ENCODE results near the gene C11orf97.

The C11orf97 gene

DNA sequence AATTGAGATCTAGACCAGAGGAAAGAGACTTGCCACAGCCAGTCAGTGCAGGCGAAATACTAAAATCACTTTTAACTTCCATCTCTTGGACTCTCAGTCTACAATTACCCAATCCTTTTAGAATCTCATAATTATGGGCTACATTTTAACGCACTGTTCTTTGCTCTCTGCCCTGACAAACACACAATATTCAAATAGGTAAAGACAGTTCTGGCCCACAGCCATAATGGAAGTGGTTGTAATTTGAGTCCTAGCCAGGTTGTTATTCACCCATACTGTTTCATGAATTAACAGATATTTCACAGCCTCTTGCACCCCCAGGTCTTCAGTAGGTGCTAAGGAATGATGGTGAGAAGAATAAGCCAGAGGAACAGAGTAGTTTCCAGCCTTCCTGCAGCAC is 830 bp downstream of the C11orf97 start:
- no peak overlapping the region for H3K4me3 ChIP-seq (ENCODE audit: low read depth, low read length)
- TF ChIP-seq, protein P1, sequence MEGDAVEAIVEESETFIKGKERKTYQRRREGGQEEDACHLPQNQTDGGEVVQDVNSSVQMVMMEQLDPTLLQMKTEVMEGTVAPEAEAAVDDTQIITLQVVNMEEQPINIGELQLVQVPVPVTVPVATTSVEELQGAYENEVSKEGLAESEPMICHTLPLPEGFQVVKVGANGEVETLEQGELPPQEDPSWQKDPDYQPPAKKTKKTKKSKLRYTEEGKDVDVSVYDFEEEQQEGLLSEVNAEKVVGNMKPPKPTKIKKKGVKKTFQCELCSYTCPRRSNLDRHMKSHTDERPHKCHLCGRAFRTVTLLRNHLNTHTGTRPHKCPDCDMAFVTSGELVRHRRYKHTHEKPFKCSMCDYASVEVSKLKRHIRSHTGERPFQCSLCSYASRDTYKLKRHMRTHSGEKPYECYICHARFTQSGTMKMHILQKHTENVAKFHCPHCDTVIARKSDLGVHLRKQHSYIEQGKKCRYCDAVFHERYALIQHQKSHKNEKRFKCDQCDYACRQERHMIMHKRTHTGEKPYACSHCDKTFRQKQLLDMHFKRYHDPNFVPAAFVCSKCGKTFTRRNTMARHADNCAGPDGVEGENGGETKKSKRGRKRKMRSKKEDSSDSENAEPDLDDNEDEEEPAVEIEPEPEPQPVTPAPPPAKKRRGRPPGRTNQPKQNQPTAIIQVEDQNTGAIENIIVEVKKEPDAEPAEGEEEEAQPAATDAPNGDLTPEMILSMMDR (IDR thresholded peaks at IDR 0.05; ENCODE audit: low read depth, low read length), result no peak

DNA sequence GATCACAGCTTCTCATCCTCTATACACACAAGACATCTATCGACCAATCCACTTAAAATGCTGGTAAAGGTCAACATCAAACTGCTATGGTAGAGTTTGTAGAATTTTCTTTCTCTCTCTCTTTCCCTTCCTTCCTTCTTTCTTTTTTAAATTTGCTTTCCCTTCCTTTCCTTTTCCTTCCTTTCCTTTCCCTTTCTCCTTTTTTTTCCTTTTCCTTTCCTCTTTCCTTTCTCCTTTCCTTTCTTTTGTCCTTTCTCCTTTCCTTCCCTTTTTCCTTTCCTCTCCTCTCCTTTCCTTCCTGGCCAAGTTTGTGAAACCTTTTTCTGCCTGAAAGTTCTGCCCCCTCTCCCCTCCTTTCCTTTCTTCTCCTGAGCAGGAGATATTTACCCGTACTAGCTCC is 3.1 kb downstream of the C11orf97 start:
- H3K4me3 ChIP-seq (ENCODE audit: low read depth, low read length), result no peak overlapping the region
- TF ChIP-seq, protein P1 (IDR thresholded peaks at IDR 0.05; ENCODE audit: low read depth, low read length), result no peak

DNA sequence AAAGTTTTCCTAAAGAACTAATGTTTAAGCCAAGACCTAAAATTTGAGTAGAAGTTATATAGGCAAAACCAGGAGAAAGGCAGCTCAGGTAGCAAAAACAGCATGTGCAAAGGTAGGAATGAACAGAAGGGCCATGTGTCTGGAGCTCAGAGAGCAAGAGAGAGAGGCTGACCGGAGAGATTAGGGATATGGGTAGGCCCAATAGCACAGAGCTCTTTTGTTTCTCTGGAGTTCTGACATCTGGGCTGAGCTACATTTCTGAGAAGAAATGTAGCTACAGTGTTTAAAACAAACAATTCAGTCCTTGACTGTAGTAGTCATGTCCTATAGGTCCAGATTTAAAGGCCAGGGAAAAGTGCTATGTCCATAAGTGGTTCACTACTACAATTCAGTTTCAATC is 4.5 kb downstream of the C11orf97 start:
- no peak overlapping the region for H3K4me3 ChIP-seq (ENCODE audit: low read depth, low read length)
- TF ChIP-seq, protein P1 (IDR thresholded peaks at IDR 0.05; ENCODE audit: low read depth, low read length), result no peak

DNA sequence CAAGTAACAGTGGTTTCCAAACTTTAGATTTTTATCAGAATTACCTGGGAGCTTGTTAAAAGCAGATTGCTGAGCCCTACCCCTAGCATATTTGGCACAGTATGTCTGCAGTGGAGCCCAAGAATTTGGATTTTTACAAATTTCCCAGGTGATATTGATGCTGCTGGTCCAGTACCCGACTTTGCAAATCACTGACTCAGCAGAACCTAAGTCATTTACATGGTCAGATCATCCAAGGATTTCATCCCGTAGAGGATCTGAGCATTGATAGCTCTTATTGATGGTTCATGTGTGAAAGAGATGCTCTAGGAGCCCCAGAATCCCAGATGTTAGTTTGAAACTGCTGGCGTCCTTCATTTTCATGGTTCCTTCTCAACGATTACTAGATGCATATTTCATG is 6.0 kb downstream of the C11orf97 start:
- TF ChIP-seq, protein P1 (IDR thresholded peaks at IDR 0.05; ENCODE audit: low read depth, low read length), result no peak
- H3K4me3 ChIP-seq (ENCODE audit: low read depth, low read length), result no peak overlapping the region

DNA sequence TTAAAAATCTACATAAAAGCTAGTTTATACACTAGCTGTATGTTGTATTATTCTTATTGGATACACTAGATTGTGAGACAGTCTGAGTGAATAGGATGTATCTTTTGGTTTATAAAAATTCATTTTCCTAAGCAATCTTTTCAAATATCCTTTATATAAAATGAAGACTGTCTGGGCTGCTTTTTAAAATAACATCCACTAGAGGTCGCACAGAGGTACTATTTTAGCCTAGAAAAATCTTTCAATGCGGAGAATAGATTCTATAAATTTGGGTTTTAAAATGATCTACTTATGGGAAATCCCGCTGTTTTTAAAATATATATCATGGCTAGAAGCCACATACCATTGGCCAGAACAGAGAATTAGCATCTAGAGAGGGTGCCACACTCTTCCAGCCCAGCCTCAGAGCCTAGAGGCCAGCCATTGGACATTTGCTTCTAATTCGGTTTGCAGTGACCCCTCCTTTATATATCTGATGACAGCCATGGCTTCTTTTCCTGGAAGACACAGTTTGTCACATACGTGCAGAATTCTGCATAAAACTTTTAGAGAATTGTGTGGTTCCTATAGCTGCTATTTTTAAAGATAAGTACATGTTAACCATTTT is 7.3 kb downstream of the C11orf97 start:
- TF ChIP-seq, protein P1 (IDR thresholded peaks at IDR 0.05; ENCODE audit: low read depth, low read length), result no peak; the same call in 1 of the 2 replicates
- no peak overlapping the region for H3K4me3 ChIP-seq (ENCODE audit: low read depth, low read length)

DNA sequence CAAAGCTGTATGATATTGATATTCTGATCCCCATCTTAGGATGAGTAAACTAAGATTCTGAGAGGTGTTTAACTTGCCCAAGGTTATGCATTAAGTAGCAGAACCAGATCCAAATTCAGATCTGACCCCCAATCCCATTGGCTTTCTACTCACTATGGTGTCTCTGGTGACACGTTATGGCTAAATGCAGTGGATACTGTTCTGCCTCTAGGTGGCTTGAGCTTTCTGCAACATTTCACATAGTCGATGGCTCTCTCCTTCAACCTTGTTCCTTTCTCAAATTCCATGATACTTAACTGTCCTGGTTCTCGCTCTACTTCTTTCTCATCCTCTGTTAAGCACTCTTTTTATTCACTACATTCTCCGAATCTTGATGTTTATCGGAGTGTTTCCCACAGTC is 9.4 kb downstream of the C11orf97 start:
- TF ChIP-seq, protein P1 (IDR thresholded peaks at IDR 0.05; ENCODE audit: low read depth, low read length), result peak; percentile 26; the same call in 1 of the 2 replicates
- H3K4me3 ChIP-seq (ENCODE audit: low read depth, low read length), result no peak overlapping the region

DNA sequence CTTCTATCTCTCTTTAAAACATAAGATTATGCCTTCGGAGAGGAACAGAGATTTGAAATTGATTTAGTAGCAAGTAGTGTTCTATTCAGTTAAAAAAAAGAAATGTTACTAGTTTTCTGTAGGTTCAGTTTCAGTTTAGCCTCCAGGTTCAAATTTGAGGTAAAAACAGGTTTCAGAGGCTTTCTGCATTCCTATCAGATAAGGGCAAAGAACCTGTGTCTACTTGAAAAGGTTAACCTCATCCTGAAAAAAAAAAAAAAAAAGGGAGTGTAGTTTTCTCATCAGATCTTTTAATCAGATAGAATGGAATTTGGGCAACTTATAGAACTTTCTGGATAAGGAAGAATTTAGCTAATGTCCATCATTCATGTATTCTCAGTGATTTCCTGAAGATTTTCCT is 12.1 kb downstream of the C11orf97 start:
- TF ChIP-seq, protein P1 (IDR thresholded peaks at IDR 0.05; ENCODE audit: low read depth, low read length), result no peak
- no peak overlapping the region for H3K4me3 ChIP-seq (ENCODE audit: low read depth, low read length)

All from WI38 (cell line).